Esophagus muscularis mucosa (tissue), 4 donors: ENCODE measurements around the gene LIG3. TPM values are rescaled to one million over a fixed set of nuclear protein-coding genes. Genes with fewer than 3 reads are reported as not detected.

Source experiments
- DNase-seq: peaks from one replicate; pipeline ENCODE4 v3.0.0-alpha.2; 2017; ENCODE audit errors: extremely low spot score
- H3K27ac ChIP-seq, 4 donors: fragments of 200-600 bp; sonication (generic); replicated peaks in 1 of 4; 1 replicate in 3 of 4; 2 replicates in 1 of 4; pipeline ENCODE4 v1.5.1; 2016 to 2019; ENCODE audit warnings: mild to moderate bottlenecking in 1 of 4
- H3K27me3 ChIP-seq, 4 donors: fragments of 200-600 bp; sonication (generic); one replicate each; pipeline versions ENCODE4 v1.5.1 to v1.6.0; 2016 to 2019
- H3K36me3 ChIP-seq, 4 donors: fragments of 200-600 bp; sonication (generic); one replicate each; pipeline ENCODE4 v1.5.1; 2016 to 2019
- H3K4me1 ChIP-seq, 4 donors: fragments of 200-600 bp; sonication (generic); one replicate each; pipeline ENCODE4 v1.5.1; 2016 to 2019
- H3K4me3 ChIP-seq, 4 donors: fragments of 200-600 bp; sonication (generic); 1 replicate in 2 of 4; 2 replicates in 2 of 4; pipeline ENCODE4 v1.5.1; 2016 to 2019; ENCODE audit warnings: mild to moderate bottlenecking in 4 of 4, moderate library complexity in 1 of 4
- H3K9me3 ChIP-seq, 4 donors: fragments of 200-600 bp; sonication (generic); 1 replicate in 3 of 4; 2 replicates in 1 of 4; pipeline ENCODE4 v1.5.1; 2016 to 2019
- EP300 ChIP-seq: sonication (generic); formaldehyde crosslinking; IDR thresholded peaks from one replicate; pipeline ENCODE4 v1.6.1; 2017; ENCODE audit warnings: antibody characterized with exemption
- POLR2A ChIP-seq: fragments of 450-650 bp; IDR thresholded peaks from one replicate; pipeline ENCODE4 v1.6.1; 2017; ENCODE audit warnings: antibody characterized with exemption, moderate library complexity, mild to moderate bottlenecking, low read depth
- POLR2AphosphoS5 ChIP-seq, 2 donors: sonication (generic); formaldehyde crosslinking; IDR thresholded peaks; one replicate each; pipeline ENCODE4 v1.6.1; 2017; ENCODE audit warnings: antibody characterized with exemption in 2 of 2
- WGBS: methylation state at CpG from one replicate; pipeline ENCODE4 v1.1.5; 2018; 5-methylcytosine and 5-hydroxymethylcytosine counted together
- intact Hi-C: fragments of 100-400 bp; cut with DNase I; formaldehyde crosslinking; loops from one replicate; pipeline ENCODE4 v1.15.1; 2023
- total RNA-seq, 4 donors: library from RNA; depleted of rRNA; stranded (reverse); fragments of >200 nt; gene quantifications; one replicate each; pipeline versions ENCODE4 v1.1.0 to v1.2.1, GENCODE V29; 2016
- TF ChIP-seq, protein P1 (sequence below), 3 experiments: fragments of 200-600 bp in 2 of 3; fragments of 450-650 bp in 1 of 3; sonication (generic) in 2 of 3; IDR thresholded peaks; one replicate each; pipeline ENCODE4 v1.5.1; 2017 to 2019; ENCODE audit warnings: antibody characterized with exemption in 3 of 3, mild to moderate bottlenecking in 2 of 3, moderate library complexity in 1 of 3

LIG3 gene
- total RNA-seq, 4 donors from 2014 or later = 24.7 to 50.7 (median 32.1) TPM

DNA sequence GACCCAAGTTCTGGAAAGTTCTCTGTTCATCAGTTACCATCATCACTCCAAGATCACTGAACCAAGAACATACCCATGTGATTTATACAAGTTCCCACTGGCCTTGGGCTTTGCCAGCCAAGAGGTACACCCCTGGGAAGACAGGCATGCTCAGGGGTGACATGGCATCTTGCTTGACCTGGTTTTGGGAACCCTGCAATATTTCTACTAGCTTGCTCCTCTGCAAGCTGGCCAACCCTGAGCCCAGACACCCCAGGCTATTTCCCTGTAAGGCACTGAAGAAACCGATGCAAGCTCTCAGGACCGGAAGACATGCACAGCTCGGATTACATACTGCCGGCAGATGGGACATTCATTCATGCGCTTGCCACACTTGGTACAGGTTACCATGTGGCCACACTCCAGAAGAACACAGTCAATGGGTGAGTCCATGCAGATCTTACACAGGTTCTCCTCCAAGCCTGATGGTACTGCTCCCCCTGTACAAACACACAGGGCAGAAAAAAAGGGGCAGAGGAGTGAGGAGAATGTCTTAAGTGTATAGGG lies 31.4 kb downstream of the LIG3 start:
- Histone ChIP-seq H3K27me3 (no peaks in the 10 kb centered on the region), H3K36me3 (peaks cover 19 to 84% (median 66%) of the 10 kb centered on the region in 4 donors), H3K4me3 (no peak overlapping the region), H3K27ac (no peak overlapping the region), H3K9me3 (no peaks in the 10 kb centered on the region), H3K4me1 (no peaks in the 10 kb centered on the region)
- TF ChIP-seq POLR2AphosphoS5 (IDR thresholded peaks at IDR 0.05) (no peak), POLR2A (no peak), EP300 (no peak)
- TF ChIP-seq, protein P1, sequence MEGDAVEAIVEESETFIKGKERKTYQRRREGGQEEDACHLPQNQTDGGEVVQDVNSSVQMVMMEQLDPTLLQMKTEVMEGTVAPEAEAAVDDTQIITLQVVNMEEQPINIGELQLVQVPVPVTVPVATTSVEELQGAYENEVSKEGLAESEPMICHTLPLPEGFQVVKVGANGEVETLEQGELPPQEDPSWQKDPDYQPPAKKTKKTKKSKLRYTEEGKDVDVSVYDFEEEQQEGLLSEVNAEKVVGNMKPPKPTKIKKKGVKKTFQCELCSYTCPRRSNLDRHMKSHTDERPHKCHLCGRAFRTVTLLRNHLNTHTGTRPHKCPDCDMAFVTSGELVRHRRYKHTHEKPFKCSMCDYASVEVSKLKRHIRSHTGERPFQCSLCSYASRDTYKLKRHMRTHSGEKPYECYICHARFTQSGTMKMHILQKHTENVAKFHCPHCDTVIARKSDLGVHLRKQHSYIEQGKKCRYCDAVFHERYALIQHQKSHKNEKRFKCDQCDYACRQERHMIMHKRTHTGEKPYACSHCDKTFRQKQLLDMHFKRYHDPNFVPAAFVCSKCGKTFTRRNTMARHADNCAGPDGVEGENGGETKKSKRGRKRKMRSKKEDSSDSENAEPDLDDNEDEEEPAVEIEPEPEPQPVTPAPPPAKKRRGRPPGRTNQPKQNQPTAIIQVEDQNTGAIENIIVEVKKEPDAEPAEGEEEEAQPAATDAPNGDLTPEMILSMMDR (IDR thresholded peaks at IDR 0.05) = no peak
- DNase-seq = no peak
- 83% methylated on average over 1 of the region's 5 CpGs for WGBS
- intact Hi-C loops = no loop called here

DNA sequence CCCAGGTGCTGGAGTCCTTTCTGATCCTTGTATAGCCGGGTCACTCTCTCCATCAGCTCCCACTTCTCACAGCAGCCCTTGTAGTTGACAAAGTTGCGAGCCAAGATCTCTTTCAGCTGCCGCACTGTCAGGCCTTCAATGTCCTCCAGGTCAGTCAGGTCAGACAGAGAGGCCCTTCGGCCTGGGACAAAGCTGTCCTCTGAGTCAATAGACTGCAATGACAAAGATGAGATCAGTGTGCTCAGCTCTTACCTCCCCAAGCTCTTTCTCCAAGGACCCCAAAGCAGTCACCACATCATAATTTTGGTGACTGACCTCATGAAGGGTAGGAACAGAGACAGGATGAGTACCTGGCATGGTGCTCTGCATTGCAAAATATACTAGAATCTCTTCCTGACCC lies 36.1 kb downstream of the LIG3 start:
- TF ChIP-seq, protein P1 (IDR thresholded peaks at IDR 0.05) = no peak
- TF ChIP-seq POLR2A (no peak), EP300 (no peak), POLR2AphosphoS5 (IDR thresholded peaks at IDR 0.05) (no peak)
- Histone ChIP-seq H3K27ac (no peak overlapping the region), H3K4me3 (no peak overlapping the region), H3K27me3 (no peaks in the 10 kb centered on the region), H3K4me1 (peaks cover 2 to 5% (median 4%) of the 10 kb centered on the region in 4 donors), H3K9me3 (no peaks in the 10 kb centered on the region), H3K36me3 (peaks cover 25 to 83% (median 66%) of the 10 kb centered on the region in 4 donors)
- DNase-seq = no peak
- WGBS = 96% methylated on average over 4 of the region's 4 CpGs
- intact Hi-C loops = no loop called here

- no peak for DNase-seq
- H3K27me3 ChIP-seq = no peaks in the 10 kb centered on the region
- peaks cover 19 to 80% (median 60%) of the 10 kb centered on the region in 4 donors for H3K36me3 ChIP-seq
- H3K4me1 ChIP-seq = peaks cover 8 to 11% (median 10%) of the 10 kb centered on the region in 4 donors
- no peak overlapping the region for H3K4me3 ChIP-seq
- no peaks in the 10 kb centered on the region for H3K9me3 ChIP-seq
- TF ChIP-seq POLR2A (no peak), EP300 (no peak), POLR2AphosphoS5 (IDR thresholded peaks at IDR 0.05) (no peak)
- TF ChIP-seq, protein P1 (IDR thresholded peaks at IDR 0.05) = no peak
- intact Hi-C loops = no loop called here
- no peak overlapping the region for H3K27ac ChIP-seq
- WGBS = 94% methylated on average over 4 of the region's 4 CpGs
Observed at GRCh38 chr17:35017021-35017420, 36.7 kb downstream of the LIG3 start.

DNA sequence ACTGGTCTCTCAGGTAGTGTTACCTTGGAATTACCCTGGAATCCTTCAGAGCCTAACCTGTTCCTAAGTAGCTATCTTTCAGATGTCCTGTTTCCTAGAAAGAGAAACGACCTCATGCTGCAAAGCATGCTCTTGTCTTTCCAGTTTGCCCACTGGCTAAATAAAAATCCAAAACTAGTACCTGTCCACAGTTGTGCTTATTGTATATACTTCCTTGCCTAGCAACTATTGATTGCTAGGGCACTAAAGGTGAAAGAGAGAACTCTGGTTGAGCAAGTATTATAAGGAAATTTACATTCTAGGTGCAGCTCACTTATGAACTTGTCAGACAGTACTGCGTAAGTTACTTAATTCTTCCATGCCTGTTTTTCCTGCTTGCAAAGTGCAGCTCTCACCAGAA lies 38.5 kb downstream of the LIG3 start:
- H3K4me3 ChIP-seq = no peak overlapping the region
- H3K4me1 ChIP-seq = peaks cover 23 to 28% (median 25%) of the 10 kb centered on the region in 4 donors
- H3K9me3 ChIP-seq = no peaks in the 10 kb centered on the region
- DNase-seq = no peak
- intact Hi-C loops = no loop called here
- 90% methylated on average over 2 of the region's 2 CpGs for WGBS
- H3K27ac ChIP-seq = no peak overlapping the region
- H3K27me3 ChIP-seq = no peaks in the 10 kb centered on the region
- no peak for TF ChIP-seq EP300
- no peak for TF ChIP-seq POLR2AphosphoS5 (IDR thresholded peaks at IDR 0.05)
- TF ChIP-seq, protein P1 (IDR thresholded peaks at IDR 0.05) = no peak
- no peak for TF ChIP-seq POLR2A
- H3K36me3 ChIP-seq = peaks cover 19 to 75% (median 51%) of the 10 kb centered on the region in 4 donors
